ENCODE results near the gene TEDC2. TPM values are rescaled to one million over a fixed set of nuclear protein-coding genes. Genes with fewer than 3 reads are reported as not detected.

The TEDC2 gene
- total RNA-seq, 4 donors from 2014 or later, result 1.1 to 12.3 (median 4.4) TPM

DNA sequence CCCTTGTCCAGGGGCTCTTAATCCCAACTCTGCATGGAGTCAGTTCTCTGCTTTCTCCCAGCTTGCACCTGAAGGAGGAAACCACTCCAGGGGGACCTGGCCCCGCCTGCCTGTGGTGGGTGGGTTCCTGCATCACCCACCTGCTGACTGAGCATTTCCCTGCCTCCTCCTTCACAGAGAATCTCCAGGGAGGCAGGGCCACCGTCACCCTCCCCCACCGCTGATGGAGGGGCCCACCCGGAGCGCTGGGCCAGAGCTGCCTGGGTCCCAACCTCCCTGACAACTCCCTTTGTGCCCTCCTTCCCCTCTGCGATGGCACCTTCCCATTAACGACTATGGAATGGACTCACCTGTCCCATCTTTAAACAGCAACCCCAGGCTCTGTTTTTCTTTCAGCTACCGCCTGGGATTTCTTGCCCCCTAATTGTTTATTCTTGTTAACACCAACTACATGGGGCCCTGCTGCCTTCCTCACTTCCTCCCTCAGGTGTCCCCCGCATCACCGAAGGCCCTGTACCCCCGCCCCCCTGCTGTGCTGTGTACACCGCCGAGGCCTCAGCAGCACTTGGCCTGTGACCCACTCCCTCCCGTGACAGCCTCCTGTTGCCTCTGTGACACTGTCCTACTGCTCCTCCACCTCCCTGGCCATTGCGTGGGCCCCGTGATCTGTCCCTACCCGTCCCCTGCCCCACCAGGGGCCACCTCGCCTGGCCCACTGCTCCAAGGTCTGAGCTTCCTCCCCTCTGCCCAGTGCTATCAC, 842 bp upstream of the TEDC2 start:
- Histone ChIP-seq H3K36me3 (peaks cover 0 to 34% (median 0%) of the 10 kb centered on the region in 3 donors), H3K4me1 (peaks cover 10 to 25% (median 13%) of the 10 kb centered on the region in 3 donors), H3K27ac (peak overlapping the region in 3 of 4 donors; percentile 24 to 72 (median 60)), H3K27me3 (no peaks in the 10 kb centered on the region), H3K9me3 (no peaks in the 10 kb centered on the region), H3K4me3 (peak overlapping the region; percentile 41 to 70 (median 55))
- TF ChIP-seq, protein P1, sequence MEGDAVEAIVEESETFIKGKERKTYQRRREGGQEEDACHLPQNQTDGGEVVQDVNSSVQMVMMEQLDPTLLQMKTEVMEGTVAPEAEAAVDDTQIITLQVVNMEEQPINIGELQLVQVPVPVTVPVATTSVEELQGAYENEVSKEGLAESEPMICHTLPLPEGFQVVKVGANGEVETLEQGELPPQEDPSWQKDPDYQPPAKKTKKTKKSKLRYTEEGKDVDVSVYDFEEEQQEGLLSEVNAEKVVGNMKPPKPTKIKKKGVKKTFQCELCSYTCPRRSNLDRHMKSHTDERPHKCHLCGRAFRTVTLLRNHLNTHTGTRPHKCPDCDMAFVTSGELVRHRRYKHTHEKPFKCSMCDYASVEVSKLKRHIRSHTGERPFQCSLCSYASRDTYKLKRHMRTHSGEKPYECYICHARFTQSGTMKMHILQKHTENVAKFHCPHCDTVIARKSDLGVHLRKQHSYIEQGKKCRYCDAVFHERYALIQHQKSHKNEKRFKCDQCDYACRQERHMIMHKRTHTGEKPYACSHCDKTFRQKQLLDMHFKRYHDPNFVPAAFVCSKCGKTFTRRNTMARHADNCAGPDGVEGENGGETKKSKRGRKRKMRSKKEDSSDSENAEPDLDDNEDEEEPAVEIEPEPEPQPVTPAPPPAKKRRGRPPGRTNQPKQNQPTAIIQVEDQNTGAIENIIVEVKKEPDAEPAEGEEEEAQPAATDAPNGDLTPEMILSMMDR (IDR thresholded peaks at IDR 0.05), result no peak
- intact Hi-C loops (cut with DNase I), result no loop called here
- WGBS, 2 donors, result 24 to 35% methylated on average over 14 to 15 of the region's 18 CpGs
- DNase-seq, result no peak

DNA sequence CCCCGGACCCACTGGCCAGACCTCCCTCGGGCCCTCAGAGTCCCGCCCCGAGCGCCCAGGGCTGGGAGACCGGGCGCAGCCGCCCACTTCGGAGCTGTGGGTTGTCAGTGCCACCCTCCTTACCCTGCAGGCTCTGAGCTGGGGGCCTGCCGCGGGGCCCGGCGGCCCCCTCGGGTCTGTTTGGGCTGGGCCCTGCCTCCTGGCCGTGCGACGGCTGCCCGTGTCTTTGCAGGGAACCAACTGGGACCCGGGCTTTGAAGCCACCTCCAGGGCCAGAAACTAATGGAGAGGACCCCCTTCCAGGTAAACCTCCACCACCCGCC, 443 bp downstream of the TEDC2 start:
- no peak overlapping the region for H3K27ac ChIP-seq
- H3K4me3 ChIP-seq, result peak overlapping the region; percentile 41 to 70 (median 55)
- peaks cover 10 to 25% (median 13%) of the 10 kb centered on the region in 3 donors for H3K4me1 ChIP-seq

DNA sequence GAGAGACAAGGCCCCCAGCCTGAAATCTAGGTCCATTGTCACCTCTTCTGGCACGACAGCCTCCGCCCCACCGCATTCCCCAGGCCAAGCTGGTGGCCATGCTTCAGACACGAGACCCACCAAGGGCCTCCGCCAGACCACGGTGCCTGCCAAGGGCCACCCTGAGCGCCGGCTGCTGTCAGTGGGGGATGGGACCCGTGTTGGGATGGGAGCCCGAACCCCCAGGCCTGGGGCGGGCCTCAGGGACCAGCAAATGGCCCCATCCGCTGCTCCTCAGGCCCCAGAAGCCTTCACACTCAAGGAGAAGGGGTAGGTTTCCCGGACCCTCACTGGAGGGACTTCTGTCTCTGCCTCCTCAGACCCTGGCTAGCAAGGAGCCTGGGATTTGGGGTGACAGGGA, 1.0 kb downstream of the TEDC2 start:
- WGBS, 2 donors, result 17% methylated on average over 1 of the region's 13 CpGs; no CpG with 5 or more reads in 1 of the 2 donors
- Histone ChIP-seq H3K36me3 (peaks cover 0 to 16% (median 0%) of the 10 kb centered on the region in 3 donors), H3K4me3 (no peak overlapping the region), H3K9me3 (no peaks in the 10 kb centered on the region), H3K4me1 (peaks cover 10 to 25% (median 13%) of the 10 kb centered on the region in 3 donors), H3K27me3 (no peaks in the 10 kb centered on the region), H3K27ac (no peak overlapping the region)
- intact Hi-C loops (cut with DNase I), result no loop called here
- DNase-seq, result no peak
- TF ChIP-seq POLR2A (IDR thresholded peaks at IDR 0.05), result no peak
- TF ChIP-seq, protein P1 (IDR thresholded peaks at IDR 0.05), result no peak

More for the DNA sequence above, 443 bp downstream of the TEDC2 start:
- TF ChIP-seq, protein P1 (IDR thresholded peaks at IDR 0.05), result no peak
- TF ChIP-seq POLR2A (IDR thresholded peaks at IDR 0.05), result no peak
- H3K36me3 ChIP-seq, result peaks cover 0 to 22% (median 0%) of the 10 kb centered on the region in 3 donors
- 57% methylated on average over 1 of the region's 20 CpGs; no CpG with 5 or more reads in 1 of the 2 donors for WGBS, 2 donors
- H3K27me3 ChIP-seq, result no peaks in the 10 kb centered on the region
- intact Hi-C loops (cut with DNase I), result no loop called here
- H3K9me3 ChIP-seq, result no peaks in the 10 kb centered on the region
- DNase-seq, result no peak

DNA sequence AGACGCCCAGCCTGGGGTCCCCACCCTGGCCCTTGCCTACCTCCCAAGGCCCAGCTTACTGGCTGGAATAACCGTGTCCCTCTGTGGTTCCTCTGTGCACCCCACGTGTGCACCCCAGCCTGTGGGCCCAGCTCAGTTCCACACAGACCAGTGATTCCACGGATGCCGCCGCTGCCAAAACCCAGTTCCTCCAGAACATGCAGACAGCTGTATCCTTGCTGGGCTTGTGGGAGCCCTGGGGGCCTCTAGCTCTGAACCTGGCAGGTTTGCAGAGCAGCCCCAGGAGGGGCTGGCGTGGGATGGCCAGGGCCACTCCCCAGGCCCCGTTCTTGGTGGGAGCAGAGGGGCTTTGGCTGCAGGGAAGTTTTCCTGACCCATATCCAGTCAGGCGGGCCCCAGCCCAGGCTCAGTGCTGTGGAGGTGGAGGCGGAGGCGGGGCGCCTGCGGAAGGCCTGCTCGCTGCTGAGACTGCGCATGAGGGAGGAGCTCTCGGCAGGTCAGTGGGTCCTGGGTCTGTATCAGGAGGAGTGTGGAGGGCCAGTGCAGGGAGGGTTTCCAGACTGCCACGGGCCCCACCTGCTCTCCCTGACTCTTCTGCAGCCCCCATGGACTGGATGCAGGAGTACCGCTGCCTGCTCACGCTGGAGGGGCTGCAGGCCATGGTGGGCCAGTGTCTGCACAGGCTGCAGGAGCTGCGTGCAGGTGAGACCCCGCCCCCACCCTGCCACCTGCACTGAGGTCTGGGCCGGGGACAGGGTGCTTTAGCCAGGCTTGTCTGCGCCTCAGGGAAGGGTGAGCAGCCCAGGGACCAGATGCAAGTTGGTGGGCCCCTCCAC, 2.3 kb downstream of the TEDC2 start:
- WGBS, 2 donors, result 70 to 88% methylated on average over 3 of the region's 23 CpGs
- no peak overlapping the region for H3K27ac ChIP-seq
- no peaks in the 10 kb centered on the region for H3K9me3 ChIP-seq
- H3K27me3 ChIP-seq, result peaks cover 0 to 4% (median 0%) of the 10 kb centered on the region in 4 donors
- H3K4me3 ChIP-seq, result no peak overlapping the region
- H3K36me3 ChIP-seq, result peaks cover 0 to 3% (median 0%) of the 10 kb centered on the region in 3 donors
- no peak for DNase-seq
- TF ChIP-seq, protein P1 (IDR thresholded peaks at IDR 0.05), result no peak
- TF ChIP-seq POLR2A (IDR thresholded peaks at IDR 0.05), result no peak
- intact Hi-C loops (cut with DNase I), result no loop called here
- peaks cover 10 to 28% (median 14%) of the 10 kb centered on the region in 3 donors for H3K4me1 ChIP-seq

DNA sequence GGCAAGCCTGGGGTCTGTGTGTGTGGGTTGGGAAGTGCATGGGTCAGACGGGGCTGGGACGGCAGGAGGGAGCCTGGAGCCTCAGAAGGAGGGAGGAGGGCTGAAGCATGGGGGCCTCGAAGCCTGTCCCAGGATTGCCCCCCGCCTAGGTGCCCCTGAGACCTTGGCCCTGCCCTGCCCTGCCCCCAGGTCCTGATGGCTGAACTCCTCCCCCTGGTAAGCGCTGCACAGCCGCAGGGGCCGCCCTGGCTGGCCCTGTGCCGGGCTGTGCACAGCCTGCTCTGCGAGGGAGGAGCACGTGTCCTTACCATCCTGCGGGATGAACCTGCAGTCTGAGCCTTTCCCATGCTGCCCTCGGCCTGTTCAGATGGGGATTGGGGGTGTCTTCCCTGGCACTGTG, 4.4 kb downstream of the TEDC2 start:
- Histone ChIP-seq H3K4me1 (peaks cover 20 to 40% (median 28%) of the 10 kb centered on the region in 3 donors), H3K27me3 (peaks cover 0 to 25% (median 0%) of the 10 kb centered on the region in 4 donors), H3K9me3 (no peaks in the 10 kb centered on the region), H3K4me3 (no peak overlapping the region), H3K27ac (no peak overlapping the region), H3K36me3 (no peaks in the 10 kb centered on the region)
- no CpG with 5 or more reads among the region's 12 CpGs for WGBS, 2 donors
- intact Hi-C loops (cut with DNase I), result no loop called here
- TF ChIP-seq POLR2A (IDR thresholded peaks at IDR 0.05), result no peak
- TF ChIP-seq, protein P1 (IDR thresholded peaks at IDR 0.05), result no peak
- no peak for DNase-seq
